Kasumi-1 (cell line): Measurements from ENCODE around the gene OGT.
A peak's percentile ranks its signal among the peaks of the same experiment; 100 is the strongest.
"Not testable (repeated sequence)": the region's sequence is repeated elsewhere in the genome, so short reads cannot be mapped to it uniquely, and the experiment has no call there.

Experiments used
- DNase-seq, 2 experiments: peaks; one replicate each; lab custom pipeline; 2025; lab: John Stamatoyannopoulos, UW

Gene OGT

DNA sequence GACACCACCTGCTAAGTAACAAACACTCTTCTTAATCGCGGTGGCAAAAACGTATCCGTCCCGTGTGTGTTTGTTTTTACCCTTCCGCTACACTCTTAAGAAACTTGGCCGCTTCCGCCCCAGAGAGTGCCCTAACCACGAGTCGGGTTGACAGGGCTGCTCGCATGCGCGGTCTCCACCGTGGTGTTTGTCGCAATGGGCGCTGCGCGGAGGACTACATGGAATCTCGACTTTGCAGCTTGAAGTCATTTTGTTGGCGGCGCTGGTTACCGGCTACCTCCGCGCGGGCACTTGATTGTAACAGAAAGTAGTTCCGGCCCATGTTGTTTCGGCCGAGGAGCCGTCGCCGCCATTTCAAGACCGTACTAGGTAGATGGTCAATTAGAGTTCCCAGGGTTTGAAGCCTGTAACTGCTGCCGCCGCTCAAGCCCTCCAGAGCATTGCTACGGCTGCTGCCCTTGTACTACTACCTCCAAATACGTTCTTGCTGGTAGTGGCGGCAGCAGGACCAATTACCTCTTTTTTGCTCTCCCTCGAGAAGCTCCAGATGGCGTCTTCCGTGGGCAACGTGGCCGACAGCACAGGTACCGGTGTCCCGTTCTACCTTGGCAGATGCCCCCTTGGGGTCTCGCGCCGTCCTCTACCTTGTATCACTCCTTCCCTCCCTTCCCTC, at the start of gene OGT:
Gene OGT, plus strand, starts transcription at position 352 of the 673 bp plus-strand sequence. Its CDS starts 196 bp downstream, at position 548.
- DNase-seq: peak; percentile 90 to 93

DNA sequence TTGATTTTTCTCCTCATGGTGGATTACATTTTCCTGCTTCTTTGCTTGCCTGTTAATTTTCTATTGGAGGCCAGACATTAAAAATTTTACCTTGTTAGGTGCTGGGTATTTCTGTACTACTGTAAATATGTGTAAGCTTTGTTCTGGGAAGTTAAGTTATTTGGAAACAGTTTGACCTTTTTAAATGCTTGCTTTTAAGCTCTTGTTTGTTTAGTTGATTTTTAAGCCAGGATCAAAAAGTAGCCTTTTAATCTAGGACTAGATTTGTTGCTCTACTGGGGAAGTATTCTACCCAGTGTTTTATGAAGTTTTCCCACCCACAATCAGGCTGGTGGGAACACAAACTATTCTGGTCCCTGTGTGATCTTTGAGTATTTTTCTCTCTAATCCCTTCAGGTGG, 45.1 kb upstream of the OGT start:
- DNase-seq: no peak

DNA sequence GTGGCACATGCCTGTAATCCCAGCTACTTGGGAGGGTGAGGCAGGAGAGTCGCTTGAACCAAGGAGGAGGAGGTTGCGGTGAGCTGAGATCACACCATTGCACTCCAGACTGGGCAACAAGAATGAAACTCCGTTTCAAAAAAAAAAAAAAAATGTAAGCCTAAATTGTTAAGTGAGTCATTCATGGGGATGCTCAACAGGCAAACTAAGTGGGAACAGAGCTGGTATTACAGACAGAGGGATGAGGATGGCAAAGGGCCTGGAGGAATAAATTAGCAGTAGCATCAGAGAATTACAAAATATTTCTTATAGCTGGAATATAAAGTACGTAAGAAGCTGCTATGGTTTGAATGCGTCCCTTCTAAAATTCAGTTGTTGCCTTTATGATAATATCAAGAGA, 43.4 kb upstream of the OGT start:
- DNase-seq: no peak

DNA sequence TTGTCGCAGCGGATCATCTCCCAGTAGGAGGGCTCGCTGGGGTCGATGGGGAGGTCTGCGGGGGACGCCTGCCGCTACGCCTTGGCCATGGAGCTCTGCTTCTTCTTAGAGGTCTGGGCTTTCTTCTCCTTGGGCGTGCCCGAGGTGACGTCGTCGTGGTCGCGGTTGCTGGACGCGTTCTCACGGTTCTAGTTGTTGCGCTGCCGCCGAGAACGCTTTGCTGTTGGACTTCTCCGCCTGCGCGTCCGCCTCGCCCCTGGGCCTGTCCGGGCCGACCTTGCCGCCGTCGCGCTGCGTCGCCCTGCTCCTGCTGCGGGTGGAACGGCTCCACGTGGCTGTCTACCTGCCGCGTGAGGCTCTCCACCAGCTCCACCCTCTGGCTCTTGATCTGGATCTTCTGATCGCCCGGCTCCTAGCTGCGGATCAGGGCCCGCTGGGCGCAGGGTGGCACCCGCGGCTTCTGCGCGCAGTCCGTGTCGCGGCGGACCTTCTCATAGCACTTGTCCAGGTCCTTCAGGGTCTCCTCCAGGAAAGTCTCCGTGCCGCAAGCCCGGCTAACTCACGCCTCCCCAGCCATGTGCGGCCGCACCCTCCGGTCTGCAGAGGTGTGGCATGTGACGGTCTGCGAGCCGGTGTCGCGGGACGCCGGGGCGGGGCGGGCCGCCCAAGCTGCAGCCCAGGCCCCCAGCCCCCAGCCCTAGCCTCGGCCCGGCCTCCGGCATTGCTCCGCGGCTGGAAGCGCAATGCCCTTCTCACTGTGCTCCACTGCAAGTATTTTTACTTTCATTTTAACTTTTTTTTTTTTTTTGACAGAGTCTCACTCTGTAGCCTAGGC, 40.5 kb upstream of the OGT start:
- peak in 1 of 2 experiments; percentile 10 for DNase-seq

DNA sequence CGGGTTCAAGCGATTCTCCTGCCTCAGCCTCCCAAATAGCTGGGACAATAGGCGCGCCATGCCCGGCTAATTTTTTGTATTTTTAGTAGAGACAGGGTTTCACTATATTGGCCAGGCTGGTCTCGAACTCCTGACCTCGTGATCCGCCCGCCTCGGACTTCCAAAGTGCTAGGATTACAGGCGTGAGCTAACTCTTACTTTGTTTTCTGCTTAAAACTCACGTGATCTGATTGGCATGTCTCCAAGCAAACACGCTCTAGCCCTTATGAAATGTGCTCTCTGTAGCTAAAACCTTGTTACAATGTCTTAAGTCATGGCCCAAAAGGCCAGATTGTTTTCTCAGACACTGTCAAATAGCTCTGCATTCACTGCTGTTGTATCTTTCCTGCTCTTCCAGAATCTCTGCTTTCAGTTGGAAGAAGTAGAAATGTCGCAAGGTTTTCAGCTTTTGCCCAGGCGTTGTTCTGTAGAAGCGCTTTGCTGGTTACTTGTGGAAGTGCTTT, 39.7 kb upstream of the OGT start:
- DNase-seq: no peak

DNA sequence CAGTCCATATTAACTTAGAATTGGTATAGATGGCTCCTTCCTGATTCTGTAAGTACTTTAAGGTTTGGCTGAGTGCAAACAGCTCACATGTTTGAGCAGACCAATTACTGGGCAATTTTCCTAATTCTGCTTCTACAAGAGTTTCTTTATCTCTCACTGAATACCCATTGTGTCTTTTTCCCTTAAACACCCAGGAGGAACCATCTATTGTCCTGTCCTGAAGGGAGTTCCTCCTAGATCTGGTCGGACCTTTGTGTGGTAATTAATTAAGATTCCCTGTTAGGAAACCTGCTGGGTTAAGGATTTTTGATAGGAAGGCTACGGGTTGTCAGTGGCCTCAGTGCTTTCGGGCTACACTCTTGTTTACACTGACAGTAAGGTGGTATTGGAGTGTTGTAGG, 36.9 kb upstream of the OGT start:
- not testable (repeated sequence) for DNase-seq

DNA sequence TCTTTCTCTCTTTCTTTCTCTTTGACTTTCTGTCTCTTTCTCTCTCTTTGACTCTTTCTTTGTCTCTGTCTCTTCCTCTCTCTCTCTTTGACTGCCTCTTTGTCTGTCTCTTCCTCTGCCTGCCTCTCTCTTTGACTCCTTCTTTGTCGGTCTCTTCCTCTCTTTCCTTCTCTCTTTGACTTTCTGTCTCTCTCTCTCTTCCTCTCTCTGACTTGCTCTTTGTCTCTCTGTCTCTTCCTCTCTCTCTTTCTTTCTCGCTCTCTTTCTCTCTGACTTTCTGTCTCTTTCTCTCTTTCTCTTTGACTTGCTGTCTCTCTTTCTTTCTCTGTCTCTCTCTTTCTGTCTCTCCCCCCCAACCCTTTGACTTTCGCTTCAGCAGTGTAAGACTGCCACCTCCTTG, 36.4 kb upstream of the OGT start:
- DNase-seq: no peak

DNA sequence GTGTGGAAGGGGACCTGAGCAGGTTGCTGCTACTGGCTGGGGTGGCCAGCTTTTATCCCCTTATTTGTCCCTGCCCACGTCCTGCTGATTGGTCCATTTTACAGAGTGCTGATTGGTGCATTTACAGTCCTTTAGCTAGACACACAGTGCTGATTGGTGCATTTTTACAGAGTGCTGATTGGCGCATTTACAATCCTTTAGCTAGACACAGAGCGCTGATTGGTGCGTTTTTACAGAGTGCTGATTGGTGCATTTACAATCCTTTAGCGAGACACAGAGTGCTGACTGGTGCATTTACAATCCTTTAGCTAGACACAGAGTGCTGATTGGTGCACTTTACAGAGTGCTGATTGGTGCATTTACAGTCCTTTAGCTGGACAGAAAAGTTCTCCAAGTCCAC, 30.8 kb upstream of the OGT start:
- DNase-seq: not testable (repeated sequence)

DNA sequence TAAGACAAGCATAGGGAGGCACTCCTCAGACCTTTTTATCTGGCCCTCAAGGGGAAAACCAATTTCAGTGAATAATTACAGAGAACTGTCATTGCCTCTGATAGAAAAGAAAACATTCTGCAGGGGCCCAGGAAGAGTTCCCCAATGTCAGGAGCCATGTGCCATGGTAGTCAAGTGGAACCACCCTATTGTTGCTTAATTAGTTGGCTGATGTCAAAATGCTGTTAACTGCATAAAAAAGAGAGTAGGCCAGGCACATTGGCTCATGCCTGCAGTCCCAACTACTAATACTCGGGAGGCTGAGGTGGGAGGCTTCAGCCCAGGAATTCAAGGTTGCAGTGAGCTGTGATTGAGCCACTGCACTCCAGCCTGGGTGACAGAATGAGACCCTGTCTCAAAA, 28.6 kb upstream of the OGT start:
- no peak for DNase-seq

DNA sequence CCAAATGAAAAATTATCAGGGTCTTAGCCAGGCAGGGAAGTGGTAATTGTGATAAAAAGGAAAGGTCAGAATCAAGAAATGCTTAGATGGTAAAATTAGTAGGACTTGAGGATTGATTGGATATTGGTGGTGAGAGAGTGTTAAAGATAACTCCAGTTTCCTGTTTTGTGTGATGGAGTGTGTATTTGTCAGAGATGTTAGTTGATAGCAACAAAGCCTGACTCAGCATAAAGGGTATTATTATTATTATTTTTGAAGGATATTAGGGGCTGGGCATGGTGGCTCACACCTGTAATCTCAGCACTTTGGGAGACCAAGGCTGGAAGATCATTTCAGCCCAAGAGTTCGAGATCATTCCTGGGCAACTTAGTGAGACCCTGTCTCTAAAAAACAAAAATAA, 23.6 kb upstream of the OGT start:
- no peak for DNase-seq

DNA sequence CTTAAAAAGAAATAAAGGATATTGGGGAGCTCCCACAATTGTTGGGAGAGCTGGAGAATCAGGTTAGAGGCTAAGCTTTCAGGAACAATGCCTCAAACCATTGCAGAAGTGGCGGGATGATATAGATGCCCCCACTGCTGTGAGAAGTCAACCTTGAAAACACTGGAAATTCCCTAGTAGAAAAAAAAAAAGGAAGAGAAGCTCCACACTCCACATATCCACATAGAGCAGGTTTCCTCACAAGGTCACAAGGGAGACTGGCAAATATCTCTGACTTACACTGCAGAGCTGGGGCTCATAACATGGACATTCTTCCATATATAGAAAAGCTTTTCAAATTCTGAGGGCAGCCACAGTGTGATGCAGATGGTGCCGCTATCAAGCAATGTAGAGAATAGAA, 22.7 kb upstream of the OGT start:
- DNase-seq: no peak

DNA sequence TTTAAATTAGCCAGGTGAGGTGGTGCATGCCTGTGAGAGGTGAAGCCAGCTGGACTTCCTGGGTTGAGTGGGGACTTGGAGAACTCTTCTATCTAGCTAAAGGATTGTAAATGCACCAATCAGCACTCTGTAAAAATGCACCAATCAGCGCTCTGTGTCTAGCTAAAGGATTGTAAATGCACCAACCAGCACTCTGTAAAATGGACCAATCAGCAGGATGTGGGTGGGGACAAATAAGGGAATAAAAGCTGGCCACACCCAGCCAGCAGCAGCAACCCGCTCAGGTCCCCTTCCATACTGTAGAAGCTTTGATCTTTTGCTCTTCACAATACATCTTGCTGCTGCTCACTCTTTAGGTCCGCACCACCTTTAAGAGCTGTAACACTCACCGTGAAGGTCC, 19.2 kb upstream of the OGT start:
- not testable (repeated sequence) for DNase-seq

DNA sequence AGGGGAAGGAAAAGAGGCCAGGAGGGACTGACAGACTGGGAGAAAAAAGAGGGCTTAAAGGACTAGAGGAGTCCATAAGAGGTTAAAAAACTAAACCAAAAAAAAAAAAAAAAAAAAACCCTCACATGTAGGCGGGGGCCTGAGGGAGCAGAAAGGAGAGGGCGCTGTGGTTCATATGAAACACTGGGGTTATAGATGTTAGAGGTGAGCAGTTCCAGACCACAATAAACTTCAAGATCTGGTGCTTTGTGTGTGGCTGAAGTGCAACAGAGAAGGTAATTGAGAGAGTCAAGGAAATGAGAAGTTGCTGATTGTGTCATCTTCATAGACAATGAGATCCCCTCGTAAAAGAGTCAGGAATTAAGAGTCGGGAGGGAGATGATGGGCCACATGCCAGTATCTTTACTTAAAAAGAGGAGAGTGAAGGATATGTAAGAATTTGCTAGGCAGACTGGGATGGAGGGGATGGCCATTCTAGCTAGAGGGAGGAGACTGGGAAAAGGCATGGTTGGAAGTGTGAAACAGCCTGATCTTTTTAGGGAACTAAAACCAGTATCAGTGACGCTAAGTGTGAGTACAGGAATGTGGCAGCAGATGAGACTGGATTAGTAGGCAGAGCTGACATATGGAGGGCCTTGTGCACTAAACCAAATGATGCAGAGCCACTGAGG, 18.4 kb upstream of the OGT start:
- DNase-seq: peak in 1 of 2 experiments; percentile 5

DNA sequence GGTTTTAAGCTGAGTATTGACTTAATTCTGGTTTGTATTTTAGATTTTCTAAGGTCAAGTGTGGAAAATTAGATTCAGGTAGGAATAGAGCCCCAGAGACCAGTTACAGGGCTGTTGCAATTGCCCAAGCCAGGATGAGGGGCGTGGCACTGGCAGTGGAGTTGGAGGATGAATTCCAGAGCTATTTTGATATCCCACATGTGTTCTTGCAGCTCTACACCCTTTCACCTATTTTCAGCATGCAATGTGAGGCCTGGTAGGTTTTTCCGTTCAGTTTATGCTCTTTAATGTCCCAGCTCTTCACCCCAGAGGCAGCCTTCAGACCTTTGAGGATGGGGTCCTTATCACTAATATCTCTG, 17.9 kb upstream of the OGT start:
- DNase-seq: no peak

DNA sequence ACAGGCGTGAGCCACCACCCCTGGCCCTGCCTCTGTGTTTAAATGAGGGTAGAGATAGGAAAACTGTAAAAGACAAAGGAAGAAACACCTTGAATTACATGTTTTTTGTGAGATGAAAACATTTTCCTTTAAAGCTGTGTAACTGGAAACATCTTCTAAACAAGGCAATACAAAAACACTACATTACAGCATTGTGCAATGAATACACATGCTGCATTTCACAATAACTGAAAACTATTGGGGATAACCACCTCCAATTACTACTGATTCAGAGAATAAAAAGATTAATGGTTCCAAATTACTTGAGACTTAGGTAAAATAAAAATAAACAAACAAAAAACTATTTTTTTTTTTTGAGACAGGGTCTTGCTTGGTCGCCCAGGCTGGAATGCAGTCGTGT, 7.6 kb upstream of the OGT start:
- DNase-seq: no peak

DNA sequence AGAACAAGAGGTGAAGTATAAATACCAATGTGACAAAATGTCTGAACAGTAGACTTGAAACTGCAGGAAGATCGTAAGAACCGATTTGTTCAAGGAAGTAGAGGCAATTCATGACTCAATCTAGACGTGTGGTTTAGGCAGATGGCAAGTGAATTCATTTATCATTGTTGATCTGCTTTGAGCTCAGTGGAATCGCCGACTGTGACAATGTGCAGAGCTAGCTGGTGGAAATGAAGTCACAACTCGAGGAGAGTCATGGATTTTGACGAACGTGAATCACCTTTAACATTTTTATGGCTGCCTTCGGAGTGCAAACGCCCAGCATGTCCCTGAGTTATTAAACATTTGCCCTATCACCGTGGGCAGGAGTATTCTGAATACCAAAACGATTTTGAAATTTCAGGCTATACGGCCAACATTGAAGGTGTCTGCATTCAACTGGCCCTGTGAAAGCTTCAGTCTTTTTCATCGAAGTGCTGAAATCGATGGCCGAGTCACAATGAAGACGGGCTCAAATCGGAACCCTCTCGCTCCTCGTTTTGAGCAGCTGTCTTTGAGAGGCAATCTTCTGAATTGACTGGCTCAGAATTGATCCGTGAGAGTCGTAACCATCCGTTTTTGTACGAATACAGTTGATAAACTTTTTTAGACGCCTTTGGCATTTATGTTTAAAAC, 689 bp upstream of the OGT start:
- DNase-seq: peak; percentile 21 to 22

DNA sequence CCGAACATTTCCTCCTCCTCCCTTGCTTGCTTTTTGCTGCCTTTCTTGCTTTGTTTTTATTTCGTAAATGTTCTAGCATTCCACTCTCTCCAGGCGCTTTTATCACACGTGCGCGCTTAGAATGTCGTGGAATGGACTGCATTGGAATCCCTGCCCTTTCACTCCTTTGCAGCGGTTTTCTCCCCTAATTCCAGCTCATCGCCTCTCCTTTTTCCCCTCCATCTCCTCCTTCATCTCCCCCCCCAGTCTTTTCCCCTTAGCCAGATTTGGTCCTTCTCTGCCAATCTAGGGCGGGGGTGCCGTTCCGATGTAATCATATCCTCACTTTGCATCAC, 579 bp downstream of the OGT start:
- no peak for DNase-seq

DNA sequence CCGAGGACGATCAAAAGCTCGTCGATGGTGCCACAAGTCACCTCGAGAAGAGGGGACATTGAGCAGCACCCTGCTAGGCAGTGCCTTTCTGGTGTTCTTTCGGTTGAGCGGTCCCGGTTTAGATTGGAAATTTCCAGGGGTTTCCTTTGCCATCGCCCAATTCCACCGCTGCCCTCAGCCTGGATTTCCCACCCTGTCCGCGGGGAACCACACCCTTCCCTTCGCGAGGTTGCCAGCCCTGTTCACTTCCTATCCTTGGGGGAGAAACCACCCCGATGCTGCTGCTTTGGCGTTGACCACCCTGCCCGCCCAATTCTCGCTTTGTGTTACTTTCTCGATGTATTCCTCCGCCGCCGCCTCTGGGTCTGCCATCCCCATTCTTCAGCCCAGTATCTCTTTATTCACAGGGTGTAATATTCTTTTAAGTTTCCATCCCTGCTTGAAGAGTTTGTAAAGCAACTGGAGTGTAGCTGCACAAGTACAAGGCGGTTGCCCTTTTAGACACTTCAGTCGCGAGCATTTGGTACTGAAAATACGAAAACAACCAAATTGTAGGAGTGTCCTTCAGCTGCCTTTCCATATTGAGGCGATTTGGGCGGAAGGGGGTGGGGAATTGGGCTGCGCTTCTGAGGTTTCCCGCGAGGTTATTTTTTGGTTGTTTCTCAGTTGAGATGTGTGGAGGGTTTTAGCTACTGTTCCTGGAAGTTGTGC, 1.1 kb downstream of the OGT start:
- DNase-seq: peak; percentile 20 to 40

DNA sequence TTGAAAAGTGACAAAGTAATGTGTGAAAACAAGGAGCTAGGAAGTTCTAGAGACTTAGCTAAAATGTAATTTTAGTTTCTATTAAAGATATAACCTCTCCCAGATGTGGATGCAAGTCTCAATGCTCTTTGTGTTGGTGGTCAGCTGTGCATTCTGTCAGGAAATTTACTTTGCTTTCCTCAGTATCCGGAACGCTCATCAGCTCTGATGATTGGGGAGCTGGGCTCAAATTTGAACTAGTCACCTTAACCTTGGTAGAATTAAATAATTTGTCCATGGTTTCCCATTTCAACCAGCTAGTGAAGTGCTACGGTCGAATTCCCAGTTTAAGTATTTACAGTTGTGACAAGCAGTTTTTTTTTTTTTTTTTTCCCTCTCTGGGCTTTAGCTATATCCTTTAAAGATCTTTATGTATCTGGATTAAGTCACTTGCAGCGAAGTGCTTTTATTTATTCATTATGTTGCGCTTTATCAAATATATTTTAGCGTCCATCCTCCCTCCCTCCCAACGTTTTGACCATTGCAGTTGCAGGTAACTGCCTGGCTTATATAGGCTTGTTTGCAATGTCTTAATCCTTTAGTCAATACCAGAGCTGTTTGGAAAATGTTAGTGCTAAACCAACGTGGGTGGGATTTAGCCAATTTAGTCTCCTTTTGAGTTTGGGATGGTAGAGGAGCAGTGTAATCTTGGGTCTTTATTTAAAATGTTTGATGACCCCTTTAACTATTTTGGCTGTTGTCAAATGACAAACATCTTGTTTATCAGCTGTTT, 2.1 kb downstream of the OGT start:
- DNase-seq: no peak

DNA sequence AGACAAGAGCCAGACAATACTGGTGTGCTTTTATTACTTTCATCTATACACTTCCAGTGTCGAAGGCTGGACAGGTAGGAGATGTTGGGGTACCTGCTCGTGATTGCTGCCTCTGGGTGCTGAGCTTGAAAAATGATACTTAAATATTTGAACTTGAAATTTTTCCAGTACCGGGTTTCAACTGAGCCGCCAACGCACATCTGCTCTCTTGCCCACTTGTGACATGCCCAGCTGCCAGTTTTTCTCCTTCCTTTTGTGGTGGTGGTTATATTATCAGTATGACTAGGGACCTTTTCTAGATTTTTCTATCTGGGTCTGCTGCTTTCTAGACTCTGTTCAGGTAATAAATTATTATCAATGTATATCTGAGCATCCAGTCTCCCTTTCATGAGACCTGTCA, 3.4 kb downstream of the OGT start:
- no peak for DNase-seq

DNA sequence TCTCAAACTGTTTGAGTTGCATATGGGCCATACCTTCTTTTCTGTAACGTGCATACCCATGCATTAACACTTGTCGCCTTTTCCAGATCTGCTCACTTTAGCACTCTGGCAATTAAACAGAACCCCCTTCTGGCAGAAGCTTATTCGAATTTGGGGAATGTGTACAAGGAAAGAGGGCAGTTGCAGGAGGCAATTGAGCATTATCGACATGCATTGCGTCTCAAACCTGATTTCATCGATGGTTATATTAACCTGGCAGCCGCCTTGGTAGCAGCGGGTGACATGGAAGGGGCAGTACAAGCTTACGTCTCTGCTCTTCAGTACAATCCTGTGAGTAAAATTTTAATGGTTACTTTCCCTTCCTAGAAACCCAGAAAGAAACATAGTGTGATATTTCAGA, 4.8 kb downstream of the OGT start:
- DNase-seq: no peak
